HG03025 (cell line): Measurements from ENCODE around the gene KRT71.
"Not testable (repeated sequence)": the region's sequence is repeated elsewhere in the genome, so short reads cannot be mapped to it uniquely, and the experiment has no call there.

ENCODE experiments used
- ATAC-seq: cut with Tn5 transposase; IDR thresholded peaks from one replicate; pipeline ENCODE4 v1.9.1; 2021; ENCODE audit warnings: mild to moderate bottlenecking, moderate library complexity; ENCODE audit not compliant: unreplicated experiment, low FRiP score

KRT71 gene

DNA sequence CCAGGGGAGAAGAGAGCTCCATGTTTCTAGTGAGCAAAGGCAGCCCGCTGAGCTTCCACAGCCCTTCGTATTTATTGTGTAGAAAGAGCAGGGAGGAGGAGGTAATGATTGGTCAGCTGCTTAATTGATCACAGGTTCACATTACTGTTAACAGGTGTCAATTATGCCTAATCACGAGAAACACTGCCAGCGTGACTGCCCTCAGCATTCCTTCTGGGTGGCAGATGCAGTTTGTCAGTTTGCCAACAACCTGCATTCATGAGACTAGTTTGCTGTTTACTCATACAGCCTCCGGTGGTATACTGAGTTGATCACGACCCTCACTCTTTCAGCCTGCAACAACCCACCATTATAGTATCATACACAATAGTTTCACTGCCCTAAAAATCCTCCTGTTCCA is 52.4 kb downstream of the KRT71 start:
- ATAC-seq = not testable (repeated sequence)

DNA sequence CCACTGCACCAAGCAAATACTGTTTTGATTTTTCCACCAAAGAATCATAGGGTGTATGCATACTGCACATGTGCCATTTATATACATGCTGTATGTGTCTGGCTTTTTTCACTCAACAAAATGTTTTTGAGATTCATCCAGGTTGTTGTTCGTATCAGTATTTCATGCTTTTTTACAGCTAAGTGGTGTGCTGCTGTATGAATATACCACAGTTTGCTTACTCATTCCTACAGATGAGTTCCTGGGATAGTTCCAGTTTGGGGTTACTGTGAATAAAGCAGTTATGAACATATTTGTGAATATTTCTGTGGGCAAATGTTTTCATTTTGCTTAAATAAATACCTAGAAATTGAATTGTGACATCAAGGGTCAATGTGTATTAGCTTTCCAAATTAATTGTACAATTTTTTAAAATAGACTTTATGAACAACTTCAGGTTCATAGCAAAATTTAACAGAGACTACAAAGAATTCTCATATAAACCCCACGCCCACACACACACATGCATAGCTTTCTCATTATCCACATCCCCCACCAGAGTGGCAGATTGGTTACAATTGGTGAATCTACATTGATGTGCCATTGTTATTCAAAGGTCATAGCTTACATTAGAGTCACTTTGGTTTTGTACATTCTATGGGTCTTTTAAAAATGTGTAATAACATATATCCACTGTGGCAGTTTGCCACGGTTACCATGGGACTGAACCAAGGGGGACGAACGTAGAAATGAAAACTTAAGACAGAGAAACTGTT is 53.0 kb downstream of the KRT71 start:
- no peak for ATAC-seq

GRCh38 chr12:52498946-52499345 is 54.0 kb downstream of the KRT71 start:
- ATAC-seq = no peak

DNA sequence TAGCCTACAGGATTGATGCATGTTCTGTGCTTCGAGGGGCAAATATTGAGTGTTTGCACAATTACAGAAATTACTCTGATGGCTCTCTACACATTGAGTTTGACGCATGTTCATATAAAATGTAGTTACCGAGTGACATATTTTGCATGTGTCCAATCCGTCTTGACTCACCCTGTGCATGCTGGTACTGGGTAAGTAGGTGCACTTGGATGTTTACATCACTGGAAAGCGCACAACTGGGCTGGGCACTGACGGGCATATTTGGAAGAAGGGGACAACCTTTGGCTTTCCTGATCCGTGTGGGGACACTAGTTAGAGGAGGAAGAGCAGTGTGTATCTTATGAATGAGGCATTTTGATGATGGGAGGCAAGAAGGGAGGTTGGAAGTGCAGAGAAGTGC is 55.0 kb downstream of the KRT71 start:
- no peak for ATAC-seq

GRCh38 chr12:52496590-52497071 is 56.3 kb downstream of the KRT71 start:
- no peak for ATAC-seq

- no peak for ATAC-seq
These were observed 56.9 kb downstream of the KRT71 start for GRCh38 chr12:52496054-52496453.

DNA sequence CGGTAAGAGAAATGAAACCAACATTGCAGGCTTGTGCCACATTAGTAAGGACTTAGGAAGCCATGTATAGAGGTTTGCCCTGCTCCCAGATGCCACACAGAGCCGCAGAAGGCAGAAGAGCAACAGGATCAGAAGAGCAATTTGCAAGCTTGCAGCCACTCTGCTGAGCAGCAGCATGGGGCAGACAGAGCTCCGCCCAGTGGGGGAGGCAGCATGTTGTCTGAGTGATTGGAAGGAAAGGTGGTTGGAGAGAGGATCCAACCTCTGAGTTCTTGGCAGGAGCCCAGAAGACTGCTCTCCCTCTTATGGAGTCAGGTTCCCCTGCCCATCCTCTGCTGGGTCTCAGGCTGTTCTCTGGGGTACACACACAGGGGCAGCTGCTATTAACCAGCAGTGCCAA is 57.6 kb downstream of the KRT71 start:
- ATAC-seq = no peak

GRCh38 chr12:52494518-52494917 is 58.4 kb downstream of the KRT71 start:
- no peak for ATAC-seq

- ATAC-seq = no peak
These were observed 58.8 kb downstream of the KRT71 start for GRCh38 chr12:52494100-52494499.
